Measurements from ENCODE around the gene ITPR1. TPM values are rescaled to one million over a fixed set of nuclear protein-coding genes. Genes with fewer than 3 reads are reported as not detected.

ITPR1 gene
- total and polyA plus RNA-seq, 12 donors: 9.7 to 40.3 (median 18.8) TPM

DNA sequence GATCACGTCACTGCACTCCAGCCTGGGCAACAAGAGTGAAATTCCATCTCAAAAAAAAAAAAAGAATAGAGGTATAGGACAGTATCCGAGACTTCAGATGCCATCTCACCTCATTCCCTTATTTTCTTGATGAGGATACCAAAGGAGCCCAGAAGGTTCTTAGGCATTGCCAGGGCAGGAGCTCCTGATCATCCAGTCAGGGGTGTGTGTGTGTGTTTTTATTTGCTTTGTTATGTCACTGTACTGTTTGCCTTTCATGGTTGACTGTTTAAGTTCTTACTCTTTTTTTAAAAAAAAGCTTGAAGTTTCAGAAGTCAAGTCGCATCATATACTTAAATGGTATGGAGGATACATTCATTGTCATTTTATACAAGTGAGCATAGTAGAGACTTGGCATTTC lies 346.1 kb downstream of the ITPR1 start:
- H3K4me1 ChIP-seq: peaks cover 0 to 17% (median 0%) of the 10 kb centered on the region in 9 donors
- H3K36me3 ChIP-seq: peaks cover 0 to 38% (median 0%) of the 10 kb centered on the region in 9 donors
- WGBS, 2 donors: 91 to 96% methylated on average over 3 of the region's 3 CpGs
- TF ChIP-seq, protein P1, sequence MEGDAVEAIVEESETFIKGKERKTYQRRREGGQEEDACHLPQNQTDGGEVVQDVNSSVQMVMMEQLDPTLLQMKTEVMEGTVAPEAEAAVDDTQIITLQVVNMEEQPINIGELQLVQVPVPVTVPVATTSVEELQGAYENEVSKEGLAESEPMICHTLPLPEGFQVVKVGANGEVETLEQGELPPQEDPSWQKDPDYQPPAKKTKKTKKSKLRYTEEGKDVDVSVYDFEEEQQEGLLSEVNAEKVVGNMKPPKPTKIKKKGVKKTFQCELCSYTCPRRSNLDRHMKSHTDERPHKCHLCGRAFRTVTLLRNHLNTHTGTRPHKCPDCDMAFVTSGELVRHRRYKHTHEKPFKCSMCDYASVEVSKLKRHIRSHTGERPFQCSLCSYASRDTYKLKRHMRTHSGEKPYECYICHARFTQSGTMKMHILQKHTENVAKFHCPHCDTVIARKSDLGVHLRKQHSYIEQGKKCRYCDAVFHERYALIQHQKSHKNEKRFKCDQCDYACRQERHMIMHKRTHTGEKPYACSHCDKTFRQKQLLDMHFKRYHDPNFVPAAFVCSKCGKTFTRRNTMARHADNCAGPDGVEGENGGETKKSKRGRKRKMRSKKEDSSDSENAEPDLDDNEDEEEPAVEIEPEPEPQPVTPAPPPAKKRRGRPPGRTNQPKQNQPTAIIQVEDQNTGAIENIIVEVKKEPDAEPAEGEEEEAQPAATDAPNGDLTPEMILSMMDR (IDR thresholded peaks at IDR 0.05): no peak
- no peak overlapping the region for H3K4me3 ChIP-seq
- no peak overlapping the region for H3K27ac ChIP-seq
- H3K27me3 ChIP-seq: no peaks in the 10 kb centered on the region
- intact Hi-C loops (cut with DNase I): no loop called here
- ATAC-seq (no peak), DNase-seq (no peak)
- no peaks in the 10 kb centered on the region for H3K9me3 ChIP-seq

DNA sequence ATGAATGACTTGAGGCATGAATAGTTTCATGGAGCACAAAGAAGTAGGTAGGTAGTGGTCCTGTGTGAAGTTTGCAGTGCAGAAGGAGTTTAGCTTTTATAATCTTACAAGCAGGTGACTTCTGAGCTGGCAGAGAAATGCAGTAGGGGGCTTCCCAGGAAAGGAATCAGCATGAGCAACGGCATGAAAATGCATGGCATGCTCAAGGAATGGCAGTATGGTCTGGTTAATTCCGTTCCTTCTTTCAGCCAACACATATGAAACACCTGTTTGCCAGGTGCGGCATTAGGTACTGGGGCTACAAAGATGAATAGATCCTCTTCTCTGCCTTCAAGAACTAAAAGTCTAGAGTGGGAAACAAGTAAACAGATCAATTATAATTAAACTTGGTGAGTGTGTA lies 348.1 kb downstream of the ITPR1 start:
- Histone ChIP-seq H3K27ac (no peak overlapping the region), H3K9me3 (no peaks in the 10 kb centered on the region), H3K4me1 (peaks cover 0 to 13% (median 0%) of the 10 kb centered on the region in 9 donors), H3K36me3 (peaks cover 0 to 37% (median 0%) of the 10 kb centered on the region in 9 donors), H3K27me3 (no peaks in the 10 kb centered on the region), H3K4me3 (no peak overlapping the region)
- TF ChIP-seq, protein P1 (IDR thresholded peaks at IDR 0.05): no peak
- intact Hi-C loops (cut with DNase I): no loop called here
- 82 to 87% methylated on average over 3 of the region's 3 CpGs for WGBS, 2 donors
- ATAC-seq (no peak), DNase-seq (no peak)

DNA sequence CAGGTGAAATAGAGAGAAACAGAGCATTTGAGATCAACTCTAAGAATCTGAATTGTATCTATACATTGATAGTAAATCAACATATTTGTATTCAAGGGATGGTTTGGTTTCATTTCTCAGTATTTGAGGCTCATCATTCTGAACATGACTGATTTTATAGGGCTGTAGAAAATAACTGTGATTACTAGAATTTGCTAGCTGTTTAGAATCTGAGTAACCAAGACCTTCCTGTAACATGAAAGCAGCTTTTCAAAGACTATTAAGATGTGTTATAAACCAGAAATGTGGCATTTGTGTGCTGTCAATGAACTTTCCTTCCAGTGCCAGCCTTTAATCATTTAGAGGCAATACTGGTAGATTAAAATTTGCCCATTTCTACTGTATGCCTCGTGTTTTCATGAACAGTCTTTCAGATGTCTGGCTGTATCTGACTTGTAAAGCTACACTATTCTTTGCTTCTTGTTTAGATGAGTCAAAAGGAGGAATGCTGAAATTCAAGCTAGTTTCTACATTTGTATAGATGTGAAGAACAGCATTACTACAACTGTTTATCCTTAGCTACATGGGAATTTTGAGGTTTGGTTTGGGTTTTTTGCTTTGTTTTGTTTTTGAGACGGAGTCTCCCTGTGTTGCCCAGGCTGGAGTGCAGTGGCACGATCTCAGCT lies 348.8 kb downstream of the ITPR1 start:
- TF ChIP-seq, protein P1 (IDR thresholded peaks at IDR 0.05): no peak
- ATAC-seq (no peak), DNase-seq (no peak)
- H3K4me1 ChIP-seq: peaks cover 0 to 19% (median 0%) of the 10 kb centered on the region in 9 donors
- H3K36me3 ChIP-seq: peaks cover 0 to 40% (median 0%) of the 10 kb centered on the region in 9 donors
- no peaks in the 10 kb centered on the region for H3K9me3 ChIP-seq
- intact Hi-C loops (cut with DNase I): no loop called here
- 92 to 95% methylated on average over 3 of the region's 3 CpGs for WGBS, 2 donors
- H3K27ac ChIP-seq: peak overlapping the region in 1 of 10 donors; percentile 6
- H3K4me3 ChIP-seq: no peak overlapping the region
- H3K27me3 ChIP-seq: no peaks in the 10 kb centered on the region

DNA sequence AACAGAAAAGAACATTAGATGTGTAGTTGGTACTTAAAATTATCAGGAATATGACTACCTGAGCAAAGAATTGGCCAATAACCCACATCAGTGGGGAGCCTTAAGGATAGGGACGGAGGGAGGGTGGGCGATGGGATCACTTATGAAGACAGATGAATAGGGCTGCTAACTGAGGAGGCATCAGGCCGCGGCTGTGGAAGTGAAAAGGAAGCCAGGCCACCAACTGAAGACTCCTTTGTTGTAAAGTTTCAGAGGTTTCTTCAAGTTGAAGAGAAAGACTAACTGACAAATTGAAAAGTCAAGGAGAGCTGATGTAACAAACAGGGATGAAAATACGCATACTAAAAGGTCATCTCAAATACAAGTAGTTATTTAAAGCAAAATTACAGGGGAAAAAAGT lies 350.5 kb downstream of the ITPR1 start:
- no peak overlapping the region for H3K4me3 ChIP-seq

More for the DNA sequence above, 350.5 kb downstream of the ITPR1 start:
- H3K27ac ChIP-seq: no peak overlapping the region
- H3K9me3 ChIP-seq: no peaks in the 10 kb centered on the region
- DNase-seq (no peak), ATAC-seq (no peak)
- no peaks in the 10 kb centered on the region for H3K27me3 ChIP-seq
- intact Hi-C loops (cut with DNase I): no loop called here
- 97 to 98% methylated on average over 5 of the region's 5 CpGs for WGBS, 2 donors
- TF ChIP-seq, protein P1 (IDR thresholded peaks at IDR 0.05): no peak
- H3K4me1 ChIP-seq: peaks cover 0 to 21% (median 2%) of the 10 kb centered on the region in 9 donors
- peaks cover 0 to 23% (median 0%) of the 10 kb centered on the region in 9 donors for H3K36me3 ChIP-seq

All from heart right ventricle (tissue), 16 donors.